Skeletal muscle tissue (tissue), 4 donors: ENCODE data around the gene SLC6A1. TPM values are rescaled to one million over a fixed set of nuclear protein-coding genes. Genes with fewer than 3 reads are reported as not detected.

ENCODE experiments used
- H3K27ac ChIP-seq: one replicate; pipeline ENCODE4 v1.7.0; 2013; ENCODE audit warnings: mild to moderate bottlenecking, low read depth, low read length, inconsistent platforms
- H3K27me3 ChIP-seq, 3 donors: one replicate each; pipeline ENCODE4 v1.7.0; 2013; ENCODE audit warnings: low read length in 3 of 3; ENCODE audit not compliant: control insufficient read depth in 3 of 3, insufficient read depth in 3 of 3
- H3K36me3 ChIP-seq, 3 donors: one replicate each; pipeline ENCODE4 v1.7.0; 2013; ENCODE audit warnings: low read length in 3 of 3; ENCODE audit not compliant: control insufficient read depth in 3 of 3, insufficient read depth in 3 of 3
- H3K4me1 ChIP-seq, 3 donors: one replicate each; pipeline ENCODE4 v1.7.0; 2013; ENCODE audit warnings: low read length in 3 of 3, mild to moderate bottlenecking in 3 of 3; ENCODE audit not compliant: control insufficient read depth in 3 of 3, insufficient read depth in 3 of 3
- H3K4me3 ChIP-seq, 3 donors: one replicate each; pipeline ENCODE4 v1.7.0; 2013; ENCODE audit warnings: low read length in 3 of 3
- H3K9ac ChIP-seq, 3 donors: one replicate each; pipeline ENCODE4 v1.7.0; 2013; ENCODE audit warnings: low read length in 3 of 3, mild to moderate bottlenecking in 3 of 3, moderate library complexity in 2 of 3, low read depth in 1 of 3
- H3K9me3 ChIP-seq, 3 donors: one replicate each; pipeline ENCODE4 v1.7.0; 2013; ENCODE audit warnings: low read length in 3 of 3; ENCODE audit not compliant: control insufficient read depth in 3 of 3
- total RNA-seq: library from RNA; depleted of rRNA; stranded (reverse); fragments of >200 nt; gene quantifications from one replicate; pipeline ENCODE4 v1.2.3, GENCODE V29; 2014
- donor health status: Osteomylitis.

The SLC6A1 gene
- total RNA-seq, 1 donor from 2014 or later, result 2.6 TPM

DNA sequence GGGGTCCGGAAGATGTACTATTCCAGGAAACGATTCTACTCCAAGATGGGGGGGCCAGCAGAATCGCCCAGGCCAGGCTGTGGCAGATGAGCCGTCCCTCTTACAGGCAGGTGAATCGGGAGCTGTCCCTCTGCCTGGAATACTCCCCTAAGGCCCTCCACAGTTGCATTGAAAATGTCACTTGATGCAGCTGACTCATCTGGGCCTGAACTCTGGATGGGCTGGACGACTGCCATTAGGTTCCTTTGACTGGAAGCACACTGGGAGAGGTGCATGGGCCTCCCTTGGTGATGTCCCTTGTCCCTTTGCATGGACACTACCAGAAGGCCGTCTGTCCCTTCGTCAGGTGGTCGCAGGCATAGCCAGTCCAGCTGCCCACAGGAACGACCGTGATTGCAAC lies 92.1 kb downstream of the SLC6A1 start:
- Histone ChIP-seq H3K4me1 (no peaks in the 10 kb centered on the region), H3K36me3 (no peaks in the 10 kb centered on the region), H3K27me3 (no peaks in the 10 kb centered on the region), H3K27ac (no peak overlapping the region), H3K9me3 (no peaks in the 10 kb centered on the region), H3K9ac (no peak overlapping the region), H3K4me3 (no peak overlapping the region)

GRCh38 chr3:11085093-11085840 lies 92.7 kb downstream of the SLC6A1 start:
- H3K36me3 ChIP-seq, result no peaks in the 10 kb centered on the region
- H3K9me3 ChIP-seq, result no peaks in the 10 kb centered on the region
- no peaks in the 10 kb centered on the region for H3K4me1 ChIP-seq
- no peak overlapping the region for H3K27ac ChIP-seq
- no peak overlapping the region for H3K9ac ChIP-seq
- no peaks in the 10 kb centered on the region for H3K27me3 ChIP-seq
- H3K4me3 ChIP-seq, result no peak overlapping the region

DNA sequence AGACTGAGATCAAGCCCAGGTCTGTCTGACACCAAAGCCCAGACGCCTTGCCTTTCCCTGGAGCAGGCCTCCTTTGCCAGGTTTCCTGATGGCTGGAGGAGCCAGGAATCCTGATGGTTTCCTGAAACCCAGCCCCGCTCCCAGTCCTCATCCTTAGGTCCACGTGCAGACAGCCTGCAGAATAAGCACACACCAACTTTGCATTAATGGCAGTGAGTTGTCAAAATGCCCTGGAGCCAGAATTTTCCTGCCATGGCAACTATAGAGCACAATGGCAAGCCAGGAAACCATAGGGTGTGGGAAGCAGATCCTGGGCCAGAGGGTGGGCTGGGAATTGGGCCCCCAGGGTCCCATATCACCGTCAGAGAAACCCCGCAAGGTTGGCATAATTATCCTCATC lies 94.3 kb downstream of the SLC6A1 start:
- Histone ChIP-seq H3K36me3 (no peaks in the 10 kb centered on the region), H3K27ac (no peak overlapping the region), H3K9me3 (no peaks in the 10 kb centered on the region), H3K4me3 (no peak overlapping the region), H3K4me1 (peaks cover 3 to 8% (median 7%) of the 10 kb centered on the region in 3 donors), H3K9ac (no peak overlapping the region), H3K27me3 (peaks cover 0 to 5% (median 0%) of the 10 kb centered on the region in 3 donors)

DNA sequence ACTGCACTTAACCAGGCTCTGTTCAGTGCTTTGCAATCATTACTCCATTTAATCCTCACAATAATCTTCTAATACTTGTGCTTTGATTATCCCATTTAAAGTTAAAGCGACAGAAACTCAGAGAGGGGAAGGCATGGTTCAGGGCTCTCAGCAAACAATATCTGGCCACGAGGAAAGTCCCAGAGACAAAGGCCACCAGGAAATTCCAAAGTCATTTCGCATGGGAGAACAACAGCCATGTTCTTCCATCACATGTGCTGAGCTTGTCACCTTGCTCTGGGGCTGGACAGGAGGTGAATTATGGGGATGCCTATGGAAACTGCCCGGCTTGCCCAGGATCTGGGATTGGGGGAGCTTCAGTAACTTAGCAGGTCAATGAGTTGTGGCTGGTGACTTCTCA lies 95.5 kb downstream of the SLC6A1 start:
- Histone ChIP-seq H3K4me1 (peaks cover 3 to 8% (median 7%) of the 10 kb centered on the region in 3 donors), H3K4me3 (no peak overlapping the region), H3K36me3 (no peaks in the 10 kb centered on the region), H3K27ac (no peak overlapping the region), H3K9me3 (no peaks in the 10 kb centered on the region), H3K27me3 (peaks cover under 1 to 11% (median 8%) of the 10 kb centered on the region in 3 donors), H3K9ac (no peak overlapping the region)

DNA sequence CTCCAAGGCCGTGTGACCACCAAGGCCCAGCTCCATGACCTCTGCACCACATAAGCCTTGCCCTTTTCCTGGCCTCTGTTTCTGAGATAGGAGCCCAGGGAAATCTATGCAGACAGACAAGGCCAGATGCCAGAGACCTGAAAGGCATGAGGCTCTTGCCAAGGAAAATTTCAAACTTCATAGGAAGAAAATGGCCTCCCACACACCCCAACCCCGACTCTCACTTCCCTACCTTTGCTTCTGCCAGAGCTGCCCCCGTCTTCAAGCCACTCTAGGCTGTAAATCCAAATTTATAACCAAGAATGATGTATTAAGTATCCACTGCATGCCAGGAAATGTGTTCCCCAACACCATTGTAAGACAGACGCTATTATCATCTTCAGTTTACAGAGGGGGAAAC lies 96.3 kb downstream of the SLC6A1 start:
- Histone ChIP-seq H3K27me3 (peaks cover 3 to 11% (median 8%) of the 10 kb centered on the region in 3 donors), H3K4me1 (peaks cover 3 to 8% (median 7%) of the 10 kb centered on the region in 3 donors), H3K9me3 (no peaks in the 10 kb centered on the region), H3K9ac (no peak overlapping the region), H3K4me3 (no peak overlapping the region), H3K36me3 (no peaks in the 10 kb centered on the region), H3K27ac (no peak overlapping the region)

Other genes starting within 250 kb of the SLC6A1 start
- gene SLC6A11, start 176.5 kb upstream of the SLC6A1 start, total RNA-seq, result not detected
- gene HRH1, start 161.7 kb downstream of the SLC6A1 start, total RNA-seq, result 5.2 TPM